Endothelial cell (in vitro differentiated cells): Measurements from ENCODE around the gene VIPR2. TPM values are rescaled to one million over a fixed set of nuclear protein-coding genes. Genes with fewer than 3 reads are reported as not detected.
"Not testable (repeated sequence)": the region's sequence is repeated elsewhere in the genome, so short reads cannot be mapped to it uniquely, and the experiment has no call there.

Experiments used
- DNase-seq: peaks from one replicate; pipeline ENCODE4 v3.0.0; 2021; ENCODE audit warnings: low spot score
- H3K27ac Mint-ChIP-seq: one replicate; pipeline ENCODE4 v1.8.0; 2021; ENCODE audit warnings: mixed read lengths, inconsistent platforms; ENCODE audit not compliant: unreplicated experiment
- H3K27me3 Mint-ChIP-seq: one replicate; pipeline ENCODE4 v1.8.0; 2021; ENCODE audit warnings: mild to moderate bottlenecking, moderate library complexity, mixed read lengths, inconsistent platforms; ENCODE audit not compliant: unreplicated experiment
- H3K36me3 Mint-ChIP-seq: one replicate; pipeline ENCODE4 v1.8.0; 2021; ENCODE audit warnings: mild to moderate bottlenecking, low read depth, mixed read lengths, inconsistent platforms; ENCODE audit not compliant: unreplicated experiment
- H3K4me1 Mint-ChIP-seq: one replicate; pipeline ENCODE4 v1.8.0; 2021; ENCODE audit warnings: mild to moderate bottlenecking, mixed read lengths, inconsistent platforms; ENCODE audit not compliant: unreplicated experiment
- H3K4me3 Mint-ChIP-seq: one replicate; pipeline ENCODE4 v1.8.0; 2021; ENCODE audit warnings: mild to moderate bottlenecking, mixed read lengths, inconsistent platforms; ENCODE audit not compliant: unreplicated experiment
- H3K9me3 Mint-ChIP-seq: one replicate; pipeline ENCODE4 v1.8.0; 2021; ENCODE audit warnings: mixed read lengths, inconsistent platforms; ENCODE audit not compliant: unreplicated experiment
- CTCF ChIP-seq: fragments of 200-600 bp; sonication (generic); IDR thresholded peaks from one replicate; pipeline ENCODE4 v1.5.0; 2021; ENCODE audit warnings: antibody characterized with exemption; ENCODE audit not compliant: unreplicated experiment
- total RNA-seq: library from RNA; stranded (reverse); fragmentation: NEBNext Ultra II Directional; extraction: Animal tissue kit (Norgen Biotek cat#: 25700); gene quantifications from one replicate; pipeline ENCODE4 v1.2.1, GENCODE V29; 2021; ENCODE audit not compliant: unreplicated experiment

The VIPR2 gene
- total RNA-seq, 1 donor from 2014 or later = 2.4 TPM

GRCh38 chr7:159007364-159007995, 137.2 kb downstream of the VIPR2 start:
- Mint-ChIP-seq H3K27me3 (peaks cover 7% of the 10 kb centered on the region), H3K27ac (no peak overlapping the region), H3K9me3 (peaks cover 14% of the 10 kb centered on the region), H3K4me1 (peaks cover 24% of the 10 kb centered on the region), H3K4me3 (no peak overlapping the region), H3K36me3 (peaks cover 17% of the 10 kb centered on the region)
- DNase-seq = no peak
- TF ChIP-seq CTCF = no peak

GRCh38 chr7:159006610-159007130, 138.0 kb downstream of the VIPR2 start:
- no peak overlapping the region for H3K27ac Mint-ChIP-seq
- H3K4me1 Mint-ChIP-seq = peaks cover 22% of the 10 kb centered on the region
- H3K9me3 Mint-ChIP-seq = peaks cover 14% of the 10 kb centered on the region
- peaks cover 7% of the 10 kb centered on the region for H3K27me3 Mint-ChIP-seq
- H3K36me3 Mint-ChIP-seq = peaks cover 17% of the 10 kb centered on the region
- no peak overlapping the region for H3K4me3 Mint-ChIP-seq
- no peak for TF ChIP-seq CTCF
- DNase-seq = no peak

- H3K4me3 Mint-ChIP-seq, H3K27me3 Mint-ChIP-seq: not testable (repeated sequence)
- peaks cover 12% of the 10 kb centered on the region for H3K9me3 Mint-ChIP-seq
These were observed 138.6 kb downstream of the VIPR2 start for GRCh38 chr7:159006022-159006609.

GRCh38 chr7:159005618-159006017, 139.0 kb downstream of the VIPR2 start:
- Mint-ChIP-seq H3K36me3 (peaks cover 10% of the 10 kb centered on the region), H3K4me1 (peaks cover 12% of the 10 kb centered on the region), H3K27ac (no peak overlapping the region), H3K27me3 (peaks cover 4% of the 10 kb centered on the region), H3K4me3 (no peak overlapping the region), H3K9me3 (peaks cover 7% of the 10 kb centered on the region)
- TF ChIP-seq CTCF = no peak
- no peak for DNase-seq

More at GRCh38 chr7:159006022-159006609, 138.6 kb downstream of the VIPR2 start:
- peaks cover 14% of the 10 kb centered on the region for H3K36me3 Mint-ChIP-seq
- not testable (repeated sequence) for DNase-seq, H3K27ac Mint-ChIP-seq
- peaks cover 17% of the 10 kb centered on the region for H3K4me1 Mint-ChIP-seq

GRCh38 chr7:159004411-159004810, 140.3 kb downstream of the VIPR2 start:
- peaks cover 5% of the 10 kb centered on the region for H3K36me3 Mint-ChIP-seq
- H3K27ac Mint-ChIP-seq = no peak overlapping the region
- no peak for TF ChIP-seq CTCF
- H3K9me3 Mint-ChIP-seq = peaks cover 7% of the 10 kb centered on the region
- no peaks in the 10 kb centered on the region for H3K27me3 Mint-ChIP-seq
- DNase-seq = no peak
- peaks cover 1% of the 10 kb centered on the region for H3K4me1 Mint-ChIP-seq
- no peak overlapping the region for H3K4me3 Mint-ChIP-seq
